Measurements from ENCODE around the gene UBE3D.
"Not testable (repeated sequence)": the region's sequence is repeated elsewhere in the genome, so short reads cannot be mapped to it uniquely, and the experiment has no call there.

UBE3D gene

GRCh38 chr6:82971877-82972460, 93.7 kb downstream of the UBE3D start:
- DNase-seq: no peak

GRCh38 chr6:82970839-82971238, 94.8 kb downstream of the UBE3D start:
- no peak for DNase-seq

GRCh38 chr6:82968708-82969107, 96.9 kb downstream of the UBE3D start:
- DNase-seq: no peak

- DNase-seq: no peak
Measured at GRCh38 chr6:82963191-82963925, 102.3 kb downstream of the UBE3D start.

- no peak for DNase-seq
Measured at GRCh38 chr6:82959385-82959941, 106.2 kb downstream of the UBE3D start.

GRCh38 chr6:82958551-82958950, 107.1 kb downstream of the UBE3D start:
- DNase-seq: no peak

- DNase-seq: no peak
Measured at GRCh38 chr6:82957868-82958245, 107.8 kb downstream of the UBE3D start.

- no peak for DNase-seq
Measured at GRCh38 chr6:82957171-82957867, 108.3 kb downstream of the UBE3D start.

- no peak for DNase-seq
Measured at GRCh38 chr6:82955841-82956240, 109.8 kb downstream of the UBE3D start.

- no peak for DNase-seq
Measured at GRCh38 chr6:82954937-82955577, 110.6 kb downstream of the UBE3D start.

GRCh38 chr6:82954356-82954755, 111.3 kb downstream of the UBE3D start:
- no peak for DNase-seq

- DNase-seq: no peak
Measured at GRCh38 chr6:82953871-82954270, 111.8 kb downstream of the UBE3D start.

- DNase-seq: no peak
Measured at GRCh38 chr6:82951935-82952334, 113.7 kb downstream of the UBE3D start.

GRCh38 chr6:82951389-82951788, 114.3 kb downstream of the UBE3D start:
- no peak for DNase-seq

GRCh38 chr6:82930915-82931314, 134.7 kb downstream of the UBE3D start:
- not testable (repeated sequence) for DNase-seq

- no peak for DNase-seq
Measured at GRCh38 chr6:82924799-82925535, 140.7 kb downstream of the UBE3D start.

- DNase-seq: no peak
Measured at GRCh38 chr6:82921258-82921657, 144.4 kb downstream of the UBE3D start.

GRCh38 chr6:82917346-82918064, 148.1 kb downstream of the UBE3D start:
- no peak for DNase-seq

- peak in 1 of 2 experiments; percentile 10 for DNase-seq
Measured at GRCh38 chr6:82915666-82916065, 150.0 kb downstream of the UBE3D start.

- no peak for DNase-seq
Measured at GRCh38 chr6:82914511-82914910, 151.1 kb downstream of the UBE3D start.

GRCh38 chr6:82910820-82911219, 154.8 kb downstream of the UBE3D start:
- DNase-seq: no peak

- no peak for DNase-seq
Measured at GRCh38 chr6:82910395-82910794, 155.2 kb downstream of the UBE3D start.
